Activated CD4-positive, alpha-beta T cell treated with anti-CD3 and anti-CD28 coated beads, Interleukin-2, amount 50 U/mL, for 16 hours (primary cell): ENCODE measurements around the gene AGBL1.

Experiments used
- DNase-seq: peaks from one replicate; pipeline ENCODE4 v3.0.0-alpha.2; 2020

Gene AGBL1

GRCh38 chr15:86610038-86610437 is 530.4 kb downstream of the AGBL1 start:
- DNase-seq = peak; percentile 14

GRCh38 chr15:86611417-86612040 is 531.9 kb downstream of the AGBL1 start:
- peak; percentile 64 for DNase-seq

GRCh38 chr15:86615411-86615810 is 535.7 kb downstream of the AGBL1 start:
- no peak for DNase-seq

DNA sequence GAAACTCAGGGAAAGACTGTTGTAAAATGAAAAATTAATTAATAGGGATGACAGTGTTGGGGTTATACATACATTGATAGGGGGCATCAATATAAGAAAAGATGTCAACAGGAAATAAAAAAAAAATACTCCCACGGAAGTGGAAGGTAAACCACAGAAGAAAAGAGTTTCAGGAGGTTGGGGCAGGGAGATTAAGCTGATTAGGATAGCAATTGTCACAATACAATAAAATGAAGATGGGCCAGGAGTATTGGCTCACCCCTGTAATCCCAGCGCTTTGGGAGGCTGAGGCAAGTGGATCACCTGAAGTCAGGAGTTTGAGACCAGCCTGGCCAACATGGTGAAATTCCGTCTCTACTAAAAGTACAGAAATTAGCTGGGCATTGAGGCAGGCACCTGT is 536.1 kb downstream of the AGBL1 start:
- DNase-seq = peak; percentile 5

DNA sequence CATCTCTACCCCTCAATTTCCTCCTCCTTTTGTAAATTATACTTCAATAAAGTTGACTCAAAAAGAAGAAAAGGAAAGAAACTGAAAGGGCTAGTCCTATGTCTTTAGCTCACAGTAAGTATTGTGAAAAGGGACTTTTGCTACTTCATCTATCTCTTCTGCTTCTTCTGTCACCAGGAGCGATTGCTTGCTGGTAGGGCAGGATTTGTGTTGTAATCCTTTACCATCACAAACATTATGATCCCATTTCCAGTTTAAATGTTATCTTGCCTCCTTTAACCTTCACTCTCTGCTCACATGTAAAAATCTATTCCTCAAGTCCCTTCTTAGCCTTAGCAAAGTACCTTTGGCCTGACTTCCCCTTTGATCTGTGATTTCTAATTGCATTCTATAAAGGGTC is 537.1 kb downstream of the AGBL1 start:
- DNase-seq = no peak

GRCh38 chr15:86620157-86620556 is 540.5 kb downstream of the AGBL1 start:
- no peak for DNase-seq

GRCh38 chr15:86620641-86621349 is 541.1 kb downstream of the AGBL1 start:
- no peak for DNase-seq

DNA sequence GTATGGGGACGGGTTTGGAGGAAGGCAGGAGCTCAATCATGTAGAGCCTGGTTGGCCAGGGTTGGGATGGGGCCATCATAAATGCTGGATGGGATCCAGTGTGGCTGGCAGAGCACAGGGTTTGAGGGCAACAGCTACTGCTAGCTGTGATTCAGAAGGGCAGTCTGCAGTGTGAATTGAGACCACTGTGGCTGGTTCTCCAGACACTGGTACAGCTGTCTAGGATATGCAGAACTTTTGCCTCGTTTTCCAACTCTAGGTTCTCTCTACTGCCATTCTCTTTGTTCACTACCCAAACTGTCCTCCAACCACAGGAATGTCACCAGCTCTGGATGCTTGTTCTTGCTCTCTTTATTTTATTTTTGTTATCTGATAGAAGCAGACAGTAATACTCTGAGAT is 543.6 kb downstream of the AGBL1 start:
- DNase-seq = no peak

GRCh38 chr15:86624261-86625036 is 544.8 kb downstream of the AGBL1 start:
- peak; percentile 84 for DNase-seq

- no peak for DNase-seq
Measured at GRCh38 chr15:86629409-86630356, 550.0 kb downstream of the AGBL1 start.

GRCh38 chr15:86630946-86631345 is 551.3 kb downstream of the AGBL1 start:
- DNase-seq = no peak

DNA sequence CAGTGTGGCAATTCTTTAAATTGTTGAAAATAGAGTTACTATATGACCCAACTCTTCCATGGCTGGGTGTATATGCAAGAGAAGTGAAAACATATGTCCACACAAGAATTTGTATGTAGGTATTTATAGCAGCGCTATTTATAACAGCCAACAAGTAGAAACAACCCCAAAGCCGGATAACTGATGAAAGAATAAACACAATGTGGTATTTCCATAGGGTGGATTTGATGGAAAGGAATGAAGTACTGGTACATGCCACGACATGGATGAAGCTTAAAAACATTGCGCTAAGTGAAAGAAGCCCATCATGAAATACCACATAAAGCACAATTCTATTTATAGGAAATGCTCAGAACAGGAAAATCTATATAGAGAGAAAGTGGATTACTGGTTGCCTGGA is 554.5 kb downstream of the AGBL1 start:
- DNase-seq = no peak

DNA sequence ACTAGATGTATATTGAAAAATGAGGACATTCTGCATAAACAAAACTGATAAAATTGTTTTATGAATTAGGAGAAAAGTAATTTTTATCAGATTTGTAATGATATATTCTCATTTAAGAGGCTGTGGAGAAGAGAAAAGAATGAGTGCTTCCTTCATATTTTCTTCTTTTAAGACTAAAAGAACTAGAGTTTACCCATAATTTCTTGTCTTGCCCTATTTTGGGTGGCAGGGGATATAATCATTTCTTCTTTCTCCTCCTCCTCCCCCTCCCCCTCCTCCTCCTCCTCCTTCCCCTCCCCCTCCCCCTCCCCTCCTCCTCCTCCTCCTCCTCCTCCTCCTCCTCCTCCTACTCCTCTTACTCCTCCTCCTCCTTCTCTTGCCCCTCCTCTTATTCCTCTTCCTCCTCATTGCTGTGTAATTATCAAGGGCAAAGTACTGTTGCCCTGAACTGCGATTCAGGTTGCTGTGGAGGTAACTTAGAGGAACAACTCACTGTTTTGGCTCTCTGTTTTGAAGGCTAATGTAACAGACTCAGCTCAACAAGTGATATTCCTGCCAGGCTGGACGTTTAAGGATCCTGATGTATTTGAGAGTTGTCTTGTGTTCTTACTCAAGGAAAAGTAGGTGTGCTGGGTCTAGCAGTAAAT is 555.4 kb downstream of the AGBL1 start:
- DNase-seq = no peak

DNA sequence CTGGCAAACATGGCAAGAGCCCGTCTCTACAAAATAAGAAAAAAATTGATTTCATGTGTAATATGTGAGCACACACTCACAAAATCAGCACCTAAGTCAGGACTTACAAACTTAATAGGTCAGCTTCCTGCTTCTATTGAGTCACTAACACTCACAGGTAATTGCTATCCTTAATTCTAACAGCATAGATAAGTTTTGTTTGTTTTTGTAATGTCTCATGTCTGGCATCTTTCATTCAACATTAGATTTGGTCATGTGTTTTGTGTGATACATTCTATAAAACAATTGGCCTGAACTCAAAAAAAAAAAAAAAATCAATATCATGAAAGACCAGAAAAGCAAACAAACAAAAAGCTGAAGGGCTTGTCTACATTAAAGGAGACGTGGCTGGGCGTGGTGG is 564.7 kb downstream of the AGBL1 start:
- DNase-seq = no peak

GRCh38 chr15:86645925-86646500 is 566.3 kb downstream of the AGBL1 start:
- DNase-seq = no peak

GRCh38 chr15:86647810-86648440 is 568.3 kb downstream of the AGBL1 start:
- peak; percentile 7 for DNase-seq

- DNase-seq = peak; percentile 14
Measured at GRCh38 chr15:86649277-86649676, 569.6 kb downstream of the AGBL1 start.

- peak; percentile 25 for DNase-seq
Measured at GRCh38 chr15:86650094-86650493, 570.4 kb downstream of the AGBL1 start.

DNA sequence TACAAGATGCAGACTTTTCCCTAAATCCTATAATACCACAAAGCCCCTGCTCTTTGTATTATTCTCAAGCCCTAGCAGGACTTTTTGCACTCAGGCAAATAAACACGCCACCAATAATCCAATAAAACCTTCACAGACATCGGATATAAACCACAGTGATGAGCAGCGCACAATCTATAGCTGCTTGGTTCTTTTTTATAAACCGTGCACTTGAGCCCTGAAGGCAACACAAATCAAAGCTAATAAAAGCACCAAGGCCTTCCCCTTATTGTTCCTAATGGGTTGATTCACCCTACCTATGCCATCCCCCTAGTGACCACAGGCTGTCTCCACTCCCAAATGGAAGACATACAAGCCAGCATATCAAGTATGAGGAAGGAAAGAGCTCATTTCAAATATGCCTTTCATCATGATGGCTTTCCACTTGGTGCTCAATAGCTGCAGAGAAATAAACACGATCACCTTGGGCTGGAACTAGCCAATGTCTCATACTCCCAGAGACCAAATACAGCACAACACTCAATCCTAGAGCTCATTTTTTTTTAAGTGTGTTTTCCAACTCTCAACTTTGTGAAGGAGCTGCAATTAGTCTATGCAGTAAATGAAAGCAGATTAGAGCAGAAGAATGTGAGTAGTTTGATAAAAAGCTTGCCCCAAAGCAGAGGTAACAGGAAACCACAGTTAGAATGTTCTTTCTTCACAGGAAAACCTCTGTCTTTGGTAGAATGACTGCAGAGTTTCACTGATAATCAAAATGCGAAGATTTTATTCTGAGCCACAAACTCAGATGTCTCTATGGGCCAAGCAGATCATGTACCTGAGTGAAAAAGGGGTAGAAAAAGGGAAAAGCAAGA is 573.9 kb downstream of the AGBL1 start:
- peak; percentile 58 for DNase-seq

DNA sequence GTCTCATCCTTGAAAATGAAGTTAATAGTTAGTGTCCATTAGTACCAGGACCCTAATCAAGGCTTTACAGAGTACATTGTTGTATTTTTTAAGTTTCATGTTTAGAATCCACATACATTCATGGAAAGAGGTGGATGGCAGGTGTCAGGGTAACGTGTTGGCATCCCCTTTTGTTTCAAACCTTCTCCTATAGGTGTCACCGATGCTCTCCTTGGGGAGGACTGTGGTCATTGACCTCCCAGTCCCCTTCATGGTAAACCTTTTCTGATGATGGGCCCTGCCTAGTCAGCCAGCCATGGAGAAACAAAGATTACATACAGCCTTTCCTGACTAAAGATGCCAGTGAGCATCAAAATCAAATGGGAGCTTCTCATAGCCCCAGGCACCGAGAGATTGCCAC is 574.8 kb downstream of the AGBL1 start:
- DNase-seq = no peak
